Right hindlimb (tissue), 1 donor: ENCODE results near the gene PLEKHG1.

Source experiments
- DNase-seq: peaks from one replicate; pipeline ENCODE4 v3.0.0-alpha.2; 2018

The PLEKHG1 gene

GRCh38 chr6:150646228-150646627 lies 46.5 kb downstream of the PLEKHG1 start:
- DNase-seq, result no peak

GRCh38 chr6:150647051-150647450 lies 47.4 kb downstream of the PLEKHG1 start:
- no peak for DNase-seq
